B cell (primary cell): ENCODE data around the gene WDR90. TPM values are rescaled to one million over a fixed set of nuclear protein-coding genes. Genes with fewer than 3 reads are reported as not detected.

Source experiments
- ATAC-seq: fragments of 200-7000 bp; cut with Tn5 transposase; one replicate; pipeline ENCODE4 v1.10.0; 2021; ENCODE audit warnings: low read depth, mild to moderate bottlenecking, moderate number of reproducible peaks, moderate library complexity
- CTCF ChIA-PET: fragments of 350-600 bp; sonication (Branson Sonifier 250); formaldehyde crosslinking; loops from one replicate; lab custom pipeline; 2021; ENCODE audit warnings: antibody characterized with exemption, inconsistent platforms; lab: Charles Lee
- POLR2A ChIA-PET: fragments of 350-600 bp; sonication (Branson Sonifier 250); formaldehyde crosslinking; loops from one replicate; lab custom pipeline; 2021; ENCODE audit warnings: antibody characterized with exemption; lab: Charles Lee
- DNase-seq: peaks from one replicate; pipeline ENCODE4 v3.0.0; 2013
- H2AFZ ChIP-seq: 2 replicates; pipeline ENCODE4 v1.6.1; 2012; ENCODE audit warnings: mild to moderate bottlenecking, low read depth, low read length; ENCODE audit not compliant: insufficient read depth, poor library complexity, severe bottlenecking
- H3K27ac ChIP-seq, 2 donors: 1 replicate in 1 of 2; 2 replicates in 1 of 2; pipeline ENCODE4 v1.5.1; 2012 to 2013; ENCODE audit warnings: low read length in 2 of 2, mild to moderate bottlenecking in 2 of 2, moderate library complexity in 1 of 2
- H3K27me3 ChIP-seq, 4 experiments: fragments of 200-600 bp in 1 of 4; sonication (generic) in 1 of 4; replicated peaks in 1 of 4; 1 replicate in 2 of 4; 2 replicates in 2 of 4; pipeline versions ENCODE4 v1.6.1 to v1.7.0; 2013 to 2016; ENCODE audit warnings: low read length in 3 of 4, mild to moderate bottlenecking in 2 of 4, mixed read lengths in 1 of 4, moderate library complexity in 1 of 4; ENCODE audit not compliant: insufficient read depth in 4 of 4, control insufficient read depth in 3 of 4; ENCODE audit errors: control extremely low read depth in 1 of 4
- H3K36me3 ChIP-seq, 2 experiments: replicated peaks in 1 of 2; 1 replicate in 1 of 2; 2 replicates in 1 of 2; pipeline versions ENCODE4 v1.6.1 to v1.7.1; 2013; ENCODE audit warnings: low read length in 1 of 2; ENCODE audit not compliant: insufficient read depth in 2 of 2, control insufficient read depth in 1 of 2; ENCODE audit errors: control extremely low read depth in 1 of 2, extremely low read depth in 1 of 2
- H3K4me1 ChIP-seq, 2 donors: fragments of 200-600 bp in 1 of 2; sonication (generic) in 1 of 2; 1 replicate in 1 of 2; 2 replicates in 1 of 2; pipeline versions ENCODE4 v1.5.1 to v1.6.1; 2013 to 2017; ENCODE audit warnings: low read length in 2 of 2; ENCODE audit not compliant: control insufficient read depth in 2 of 2, insufficient read depth in 2 of 2
- H3K4me2 ChIP-seq: replicated peaks from 2 replicates; pipeline ENCODE3; 2012; ENCODE audit warnings: mild to moderate bottlenecking, low read depth, low read length; ENCODE audit not compliant: poor library complexity, severe bottlenecking
- H3K4me3 ChIP-seq, 5 experiments: fragments of 200-600 bp in 1 of 5; sonication (generic) in 1 of 5; 1 replicate in 3 of 5; 2 replicates in 2 of 5; pipeline versions ENCODE4 v1.5.1 to v1.7.0; 2011 to 2016; ENCODE audit warnings: low read length in 4 of 5, mild to moderate bottlenecking in 4 of 5, low read depth in 2 of 5, control low read depth in 1 of 5, moderate library complexity in 1 of 5; ENCODE audit not compliant: insufficient read depth in 1 of 5; ENCODE audit errors: control extremely low read depth in 1 of 5, extremely low read depth in 1 of 5
- H3K79me2 ChIP-seq: fragments of 200-600 bp; sonication (generic); one replicate; pipeline ENCODE4 v1.6.0; 2016; ENCODE audit warnings: low read length; ENCODE audit not compliant: control insufficient read depth, insufficient read depth
- H3K9ac ChIP-seq: fragments of 200-600 bp; sonication (generic); 2 replicates; pipeline ENCODE4 v1.6.1; 2017; ENCODE audit warnings: mild to moderate bottlenecking, low read length, moderate library complexity
- H3K9me3 ChIP-seq, 3 donors: one replicate each; pipeline versions ENCODE4 v1.6.1 to v1.7.1; 2013; ENCODE audit warnings: low read length in 2 of 3; ENCODE audit not compliant: control insufficient read depth in 2 of 3, insufficient read depth in 1 of 3; ENCODE audit errors: control extremely low read depth in 1 of 3
- H4K20me1 ChIP-seq: 2 replicates; pipeline ENCODE4 v1.6.0; 2012; ENCODE audit warnings: mild to moderate bottlenecking, low read length; ENCODE audit not compliant: insufficient read depth, control insufficient read depth, poor library complexity, severe bottlenecking
- H3K27ac Mint-ChIP-seq: one replicate; pipeline ENCODE4 v1.8.0; 2021; ENCODE audit warnings: mixed read lengths
- H3K27me3 Mint-ChIP-seq: one replicate; pipeline ENCODE4 v1.8.0; 2021; ENCODE audit warnings: mixed read lengths
- H3K4me1 Mint-ChIP-seq: one replicate; pipeline ENCODE4 v1.8.0; 2021; ENCODE audit warnings: mixed read lengths
- H3K4me3 Mint-ChIP-seq: one replicate; pipeline ENCODE4 v1.8.0; 2021; ENCODE audit warnings: mixed read lengths
- H3K9me3 Mint-ChIP-seq: one replicate; pipeline ENCODE4 v1.8.0; 2022; ENCODE audit warnings: mixed read lengths; ENCODE audit not compliant: insufficient read depth
- EZH2 ChIP-seq: IDR thresholded peaks from 2 replicates; pipeline ENCODE4 v1.6.1; 2012; ENCODE audit warnings: borderline replicate concordance, low read depth, mild to moderate bottlenecking, moderate library complexity, low read length; ENCODE audit not compliant: insufficient read depth, poor library complexity, severe bottlenecking
- WGBS: methylation state at CpG from one replicate; pipeline ENCODE4 v1.1.5; 2013; ENCODE audit warnings: missing lambda C conversion rate; ENCODE audit not compliant: insufficient coverage; 5-methylcytosine and 5-hydroxymethylcytosine counted together
- intact Hi-C: fragments of 100-400 bp; cut with micrococcal nuclease; formaldehyde crosslinking; loops from one replicate; pipeline ENCODE4 v1.10.0; 2022
- polyA plus RNA-seq: library from polyadenylated mRNA; depleted of rRNA; stranded (reverse); fragments of >200 nt; gene quantifications from 2 replicates; pipeline ENCODE4 v1.2.3, GENCODE V29; 2012
- total RNA-seq, 2 donors: library from RNA; stranded (reverse); fragments of 120-200 nt in 1 of 2; gene quantifications; 1 replicate in 1 of 2; 2 replicates in 1 of 2; pipeline versions ENCODE4 v1.2.3 to v1.2.4, GENCODE V29; 2013 to 2022
- TF ChIP-seq, protein P1 (sequence below): fragments of 200-600 bp; IDR thresholded peaks from one replicate; pipeline ENCODE4 v1.8.0; 2022; ENCODE audit warnings: antibody characterized with exemption, mild to moderate bottlenecking

WDR90 gene
- total and polyA plus RNA-seq, 2 donors (not counting 1 experiment from before 2014, with no cell fraction given): 23.1 to 34.7 TPM

DNA sequence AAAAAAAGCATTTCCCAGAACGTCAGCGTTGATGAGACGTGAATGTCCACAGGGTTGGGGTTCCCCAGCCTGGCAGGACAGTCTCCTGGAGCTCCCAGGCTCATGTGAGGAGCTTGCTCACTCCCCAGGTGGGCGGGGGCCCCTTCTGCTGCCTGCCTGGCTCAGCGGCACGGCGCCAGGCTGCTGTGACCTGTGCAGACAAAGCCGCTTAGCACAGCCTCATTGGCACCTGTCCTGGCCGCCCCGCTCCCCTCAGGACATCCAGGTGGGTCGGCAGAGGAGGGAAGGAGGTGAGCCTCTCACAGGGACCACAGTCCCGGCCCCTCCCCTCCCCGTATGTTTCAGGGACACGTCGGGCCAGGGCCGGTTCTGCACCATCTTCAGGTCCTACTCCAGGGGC lies 31.3 kb upstream of the WDR90 start:
- Histone ChIP-seq H3K27ac (no peak overlapping the region), H2AFZ (no peak overlapping the region), H3K9me3 (no peaks in the 10 kb centered on the region), H3K79me2 (peaks cover 21% of the 10 kb centered on the region), H3K9ac (no peak overlapping the region), H3K4me3 (no peak overlapping the region), H3K36me3 (no peaks in the 10 kb centered on the region), H3K4me1 (peaks cover 0 to 3% of the 10 kb centered on the region in 2 donors), H3K4me2 (no peak overlapping the region), H4K20me1 (peaks cover 15% of the 10 kb centered on the region), H3K27me3 (no peaks in the 10 kb centered on the region)
- TF ChIP-seq, protein P1, sequence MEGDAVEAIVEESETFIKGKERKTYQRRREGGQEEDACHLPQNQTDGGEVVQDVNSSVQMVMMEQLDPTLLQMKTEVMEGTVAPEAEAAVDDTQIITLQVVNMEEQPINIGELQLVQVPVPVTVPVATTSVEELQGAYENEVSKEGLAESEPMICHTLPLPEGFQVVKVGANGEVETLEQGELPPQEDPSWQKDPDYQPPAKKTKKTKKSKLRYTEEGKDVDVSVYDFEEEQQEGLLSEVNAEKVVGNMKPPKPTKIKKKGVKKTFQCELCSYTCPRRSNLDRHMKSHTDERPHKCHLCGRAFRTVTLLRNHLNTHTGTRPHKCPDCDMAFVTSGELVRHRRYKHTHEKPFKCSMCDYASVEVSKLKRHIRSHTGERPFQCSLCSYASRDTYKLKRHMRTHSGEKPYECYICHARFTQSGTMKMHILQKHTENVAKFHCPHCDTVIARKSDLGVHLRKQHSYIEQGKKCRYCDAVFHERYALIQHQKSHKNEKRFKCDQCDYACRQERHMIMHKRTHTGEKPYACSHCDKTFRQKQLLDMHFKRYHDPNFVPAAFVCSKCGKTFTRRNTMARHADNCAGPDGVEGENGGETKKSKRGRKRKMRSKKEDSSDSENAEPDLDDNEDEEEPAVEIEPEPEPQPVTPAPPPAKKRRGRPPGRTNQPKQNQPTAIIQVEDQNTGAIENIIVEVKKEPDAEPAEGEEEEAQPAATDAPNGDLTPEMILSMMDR: no peak
- TF ChIP-seq EZH2: no peak
- DNase-seq (no peak), ATAC-seq (no peak)
- no peak overlapping the region for H3K4me3 Mint-ChIP-seq
- H3K27ac Mint-ChIP-seq: no peak overlapping the region
- H3K9me3 Mint-ChIP-seq: no peaks in the 10 kb centered on the region
- no peaks in the 10 kb centered on the region for H3K27me3 Mint-ChIP-seq
- ChIA-PET CTCF (no interaction called here), POLR2A (no interaction called here)
- peaks cover 9% of the 10 kb centered on the region for H3K4me1 Mint-ChIP-seq
- intact Hi-C loops: no loop called here
- WGBS: 94% methylated on average over 13 of the region's 16 CpGs

DNA sequence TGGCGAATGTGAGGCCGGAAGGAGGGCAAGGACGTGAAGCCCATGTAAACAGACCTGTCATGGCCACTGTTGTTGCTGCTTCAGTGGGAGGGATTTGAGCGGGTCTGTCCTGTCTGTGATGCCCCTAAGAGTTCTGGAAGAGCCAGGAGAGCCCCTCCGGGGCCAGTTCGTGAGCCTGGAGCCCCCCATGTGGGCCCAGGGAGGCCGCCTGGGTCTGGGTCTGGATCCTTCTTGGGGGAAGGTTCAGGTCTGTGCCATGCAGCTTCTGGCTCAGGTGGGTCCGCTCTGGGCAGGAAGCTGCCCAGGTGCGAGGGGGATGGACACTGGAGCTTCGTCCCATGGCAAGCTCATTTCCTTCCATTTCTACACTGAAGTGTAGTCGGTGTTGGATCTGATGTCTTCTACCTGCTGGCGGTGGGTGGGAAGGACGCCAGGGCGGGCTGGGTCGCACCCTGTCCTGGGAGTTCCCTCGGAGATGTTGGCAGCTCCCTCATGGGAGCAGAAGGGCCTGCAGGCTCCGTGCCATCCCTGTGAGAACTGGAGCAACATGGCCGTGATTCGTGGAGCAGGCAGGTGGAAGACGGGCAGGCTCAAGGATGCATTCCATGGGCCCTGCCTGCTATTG lies 29.6 kb upstream of the WDR90 start:
- no peak overlapping the region for H3K4me3 Mint-ChIP-seq
- Histone ChIP-seq H3K79me2 (peaks cover 20% of the 10 kb centered on the region), H2AFZ (no peak overlapping the region), H3K4me1 (peaks cover 0 to 3% of the 10 kb centered on the region in 2 donors), H3K4me3 (no peak overlapping the region), H3K9ac (no peak overlapping the region), H4K20me1 (peaks cover 15% of the 10 kb centered on the region), H3K4me2 (no peak overlapping the region), H3K9me3 (no peaks in the 10 kb centered on the region), H3K27me3 (no peaks in the 10 kb centered on the region), H3K27ac (no peak overlapping the region), H3K36me3 (no peaks in the 10 kb centered on the region)
- WGBS: 99% methylated on average over 19 of the region's 20 CpGs
- no peaks in the 10 kb centered on the region for H3K27me3 Mint-ChIP-seq
- H3K4me1 Mint-ChIP-seq: peaks cover 8% of the 10 kb centered on the region
- POLR2A ChIA-PET: no interaction called here
- H3K9me3 Mint-ChIP-seq: no peaks in the 10 kb centered on the region
- CTCF ChIA-PET: no interaction called here
- intact Hi-C loops: no loop called here
- DNase-seq (no peak), ATAC-seq (no peak)
- no peak for TF ChIP-seq EZH2
- TF ChIP-seq, protein P1: no peak
- no peak overlapping the region for H3K27ac Mint-ChIP-seq
